ENCODE measurements around the gene SENP3.

The SENP3 gene

GRCh38 chr17:7579001-7579833, 17.5 kb downstream of the SENP3 start, which contains the start of gene CD68 (continued):
- TF ChIP-seq GLIS2 (tag by site-specific recombination; IDR thresholded peaks at IDR 0.05) = peak; percentile 55
- peak; percentile 91 for TF ChIP-seq PRDM1 (tag by site-specific recombination; IDR thresholded peaks at IDR 0.05)
- no peak for TF ChIP-seq ZNF112 (tag by site-specific recombination; IDR thresholded peaks at IDR 0.05)
- TF ChIP-seq ZBTB17 (tag by site-specific recombination; IDR thresholded peaks at IDR 0.05) = peak; percentile 97
- no peak; the same call in 1 of the 2 replicates for TF ChIP-seq ZBTB8A (tag by site-specific recombination; IDR thresholded peaks at IDR 0.05)
- TF ChIP-seq ZNF341 (tag by site-specific recombination; IDR thresholded peaks at IDR 0.05; ENCODE audit: low read depth) = peak; percentile 97
- TF ChIP-seq ZBTB6 (tag by site-specific recombination; IDR thresholded peaks at IDR 0.05) = peak; percentile 71
- no peak for TF ChIP-seq GFI1B (tag by site-specific recombination; IDR thresholded peaks at IDR 0.05)
- TF ChIP-seq ZNF37A (tag by site-specific recombination; IDR thresholded peaks at IDR 0.05) = no peak
- TF ChIP-seq ZNF335 (tag by site-specific recombination; conservative IDR thresholded peaks at IDR 0.05) = peak; percentile 42; the same call in 1 of the 2 replicates
- TF ChIP-seq ZBTB7A (tag by site-specific recombination; IDR thresholded peaks at IDR 0.05; ENCODE audit: low read depth) = no peak
- TF ChIP-seq ZNF513 (tag by site-specific recombination; IDR thresholded peaks at IDR 0.05) = no peak
- peak; percentile 67 for TF ChIP-seq ZEB2 (tag by site-specific recombination; IDR thresholded peaks at IDR 0.05)
- TF ChIP-seq INSM2 (tag by site-specific recombination; IDR thresholded peaks at IDR 0.05) = peak; percentile 38; the same call in 1 of the 2 replicates
- TF ChIP-seq ZNF549 (tag by site-specific recombination; IDR thresholded peaks at IDR 0.05) = no peak
- TF ChIP-seq WT1 (tag by site-specific recombination; IDR thresholded peaks at IDR 0.05) = no peak; the same call in 1 of the 2 replicates
- TF ChIP-seq, protein P1, sequence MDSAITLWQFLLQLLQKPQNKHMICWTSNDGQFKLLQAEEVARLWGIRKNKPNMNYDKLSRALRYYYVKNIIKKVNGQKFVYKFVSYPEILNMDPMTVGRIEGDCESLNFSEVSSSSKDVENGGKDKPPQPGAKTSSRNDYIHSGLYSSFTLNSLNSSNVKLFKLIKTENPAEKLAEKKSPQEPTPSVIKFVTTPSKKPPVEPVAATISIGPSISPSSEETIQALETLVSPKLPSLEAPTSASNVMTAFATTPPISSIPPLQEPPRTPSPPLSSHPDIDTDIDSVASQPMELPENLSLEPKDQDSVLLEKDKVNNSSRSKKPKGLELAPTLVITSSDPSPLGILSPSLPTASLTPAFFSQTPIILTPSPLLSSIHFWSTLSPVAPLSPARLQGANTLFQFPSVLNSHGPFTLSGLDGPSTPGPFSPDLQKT (IDR thresholded peaks at IDR 0.05; ENCODE audit: borderline replicate concordance, low read depth, low read length) = no peak
- TF ChIP-seq, protein P2, sequence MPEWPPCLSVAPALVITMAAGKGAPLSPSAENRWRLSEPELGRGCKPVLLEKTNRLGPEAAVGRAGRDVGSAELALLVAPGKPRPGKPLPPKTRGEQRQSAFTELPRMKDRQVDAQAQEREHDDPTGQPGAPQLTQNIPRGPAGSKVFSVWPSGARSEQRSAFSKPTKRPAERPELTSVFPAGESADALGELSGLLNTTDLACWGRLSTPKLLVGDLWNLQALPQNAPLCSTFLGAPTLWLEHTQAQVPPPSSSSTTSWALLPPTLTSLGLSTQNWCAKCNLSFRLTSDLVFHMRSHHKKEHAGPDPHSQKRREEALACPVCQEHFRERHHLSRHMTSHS (tag by site-specific recombination; IDR thresholded peaks at IDR 0.05) = no peak
- no peak for TF ChIP-seq BCL6B (tag by site-specific recombination; IDR thresholded peaks at IDR 0.05)
- TF ChIP-seq ZNF19 (tag by site-specific recombination; IDR thresholded peaks at IDR 0.05; ENCODE audit: low read depth) = no peak
- TF ChIP-seq GLI2 (tag by site-specific recombination; IDR thresholded peaks at IDR 0.05; ENCODE audit: borderline replicate concordance, low read depth) = no peak
- peak; percentile 44; the same call in 1 of the 2 replicates for TF ChIP-seq ZIC2 (tag by site-specific recombination; IDR thresholded peaks at IDR 0.05)
- TF ChIP-seq ZNF558 (tag by site-specific recombination; IDR thresholded peaks at IDR 0.05) = no peak
- TF ChIP-seq ZNF155 (tag by site-specific recombination; IDR thresholded peaks at IDR 0.05) = no peak
- no peak for TF ChIP-seq ZNF138 (tag by site-specific recombination; IDR thresholded peaks at IDR 0.05; ENCODE audit: borderline replicate concordance)
- TF ChIP-seq PBX3 (CRISPR knock-in tag; IDR thresholded peaks at IDR 0.05) = no peak
- TF ChIP-seq ZBTB21 (tag by site-specific recombination; IDR thresholded peaks at IDR 0.05) = no peak
- peak; percentile 58 for TF ChIP-seq SP2 (tag by site-specific recombination; IDR thresholded peaks at IDR 0.05)
- peak; percentile 57; the same call in 1 of the 2 replicates for TF ChIP-seq SP3 (tag by site-specific recombination; IDR thresholded peaks at IDR 0.05)
- no peak for TF ChIP-seq ZNF175 (tag by site-specific recombination; IDR thresholded peaks at IDR 0.05)
- TF ChIP-seq ZNF660 (tag by site-specific recombination; IDR thresholded peaks at IDR 0.05) = no peak; the same call in none of the 2 replicates
- TF ChIP-seq ZNF114 (tag by site-specific recombination; IDR thresholded peaks at IDR 0.05) = no peak

Measured in HEK293 (cell line).